Measurements from ENCODE around the gene TYW1B. TPM values are rescaled to one million over a fixed set of nuclear protein-coding genes. Genes with fewer than 3 reads are reported as not detected.

The TYW1B gene
- total and polyA plus RNA-seq, 2 of the 4 experiments (the other 2 are of a cell fraction), result 1.0 to 1.8 TPM

- Histone ChIP-seq H3K56ac (ENCODE audit: extremely low read depth, insufficient read depth, low read length) (no peak overlapping the region), H2AFZ (replicated peaks; ENCODE audit: low read length, poor library complexity) (no peak overlapping the region), H3K4ac (ENCODE audit: low read depth, low read length) (no peak overlapping the region), H3K23ac (ENCODE audit: low read depth, low read length) (no peak overlapping the region), H4K8ac (ENCODE audit: low read depth in 2 of 2, low read length in 2 of 2) (no peak overlapping the region), H2AK5ac (ENCODE audit: low read depth, low read length) (no peak overlapping the region), H3K9ac (ENCODE audit: low read depth, low read length) (no peak overlapping the region), H3K9me3 (ENCODE audit: control insufficient read depth, insufficient read depth, low read length) (no peaks in the 10 kb centered on the region), H2BK120ac (ENCODE audit: low read depth, low read length) (no peak overlapping the region), H2AK9ac (replicated peaks; ENCODE audit: low read depth, low read length, poor library complexity) (no peak overlapping the region), H4K20me1 (ENCODE audit: insufficient read depth, low read length) (no peaks in the 10 kb centered on the region), H3K4me2 (ENCODE audit: low read depth, low read length) (no peak overlapping the region), H3K4me3 (ENCODE audit: insufficient read depth, low read depth, low read length) (no peak overlapping the region), H2BK5ac (ENCODE audit: low read depth, low read length, poor library complexity, severe bottlenecking) (no peak overlapping the region), H2BK15ac (ENCODE audit: low read depth, low read length) (no peak overlapping the region), H4K5ac (ENCODE audit: low read depth, low read length) (no peak overlapping the region), H2BK20ac (ENCODE audit: low read depth, low read length) (no peak overlapping the region), H4K91ac (ENCODE audit: insufficient read depth, low read depth, low read length) (no peak overlapping the region), H3K9me1 (ENCODE audit: insufficient read depth, low read length) (no peaks in the 10 kb centered on the region), H3K4me1 (ENCODE audit: control insufficient read depth, insufficient read depth, low read length) (no peaks in the 10 kb centered on the region), H3K79me1 (ENCODE audit: low read depth in 1 of 2, low read length in 2 of 2) (no peaks in the 10 kb centered on the region), H3K14ac (replicated peaks; ENCODE audit: low read depth, low read length) (no peak overlapping the region), H3K27me3 (ENCODE audit: control insufficient read depth, insufficient read depth, low read length) (no peaks in the 10 kb centered on the region), H3K18ac (ENCODE audit: low read depth, low read length) (no peak overlapping the region), H3K36me3 (ENCODE audit: control insufficient read depth, insufficient read depth, low read length) (no peaks in the 10 kb centered on the region), H3K27ac (ENCODE audit: insufficient read depth, low read length) (no peak overlapping the region)
- BruUV-seq (replicated peaks), result no TSS peak
- no CpG with 5 or more reads among the region's 2 CpGs for WGBS, 2 experiments (ENCODE audit: extremely low coverage in 2 of 2, insufficient read length in 1 of 2)
- dilution Hi-C loops (cut with HindIII; ENCODE audit: low sequenced_read_pairs, unreplicated experiment), result no loop called here
- ATAC-seq (ENCODE audit: low read depth) (no peak), DNase-seq (no peak)
- CTCF ChIA-PET, result no interaction called here
- POLR2A ChIA-PET (ENCODE audit: unreplicated experiment), result no interaction called here
- in situ Hi-C loops (cut with MboI; ENCODE audit: low sequenced_read_pairs), result no loop called here
- TF ChIP-seq MXI1 (IDR thresholded peaks at IDR 0.05; ENCODE audit: borderline replicate concordance, low read depth, low read length), result no peak
- no peak for TF ChIP-seq CTCF (conservative IDR thresholded peaks at IDR 0.05; ENCODE audit: low read depth, low read length)
- no peak for TF ChIP-seq MAZ (IDR thresholded peaks at IDR 0.05; ENCODE audit: borderline replicate concordance, low read depth, low read length)
- no peak for TF ChIP-seq FOS (IDR thresholded peaks at IDR 0.05; ENCODE audit: low read depth, low read length)
- no peak for TF ChIP-seq RFX5 (IDR thresholded peaks at IDR 0.05; ENCODE audit: low read depth, low read length)
- no peak for TF ChIP-seq ELK1 (IDR thresholded peaks at IDR 0.05; ENCODE audit: borderline replicate concordance, low read depth, low read length)
- TF ChIP-seq MAFK (IDR thresholded peaks at IDR 0.05; ENCODE audit: low read depth, low read length), result peak; percentile 69
- TF ChIP-seq RAD21 (IDR thresholded peaks at IDR 0.05; ENCODE audit: low read length), result no peak
- intact Hi-C loops (cut with micrococcal nuclease), result no loop called here
Observed at GRCh38 chr7:72577107-72577506, 250.9 kb downstream of the TYW1B start.

All from IMR-90 (cell line).